Stimulated activated CD4-positive, alpha-beta T cell treated with anti-CD3 and anti-CD28 coated beads, Interleukin-2, amount 100 ng/mL, for 24 hours (primary cell): ENCODE data around the gene PFKFB4.
"Not testable (repeated sequence)": the region's sequence is repeated elsewhere in the genome, so short reads cannot be mapped to it uniquely, and the experiment has no call there.

Experiments
- DNase-seq, 2 donors: peaks; one replicate each; pipeline ENCODE4 v3.0.0-alpha.2; 2020

The PFKFB4 gene

GRCh38 chr3:48524970-48525369 lies 31.6 kb downstream of the PFKFB4 start:
- no peak for DNase-seq

- DNase-seq: no peak
These were observed 35.0 kb downstream of the PFKFB4 start for GRCh38 chr3:48521635-48522034.

- no peak for DNase-seq
These were observed 37.3 kb downstream of the PFKFB4 start for GRCh38 chr3:48519277-48519643.

- no peak for DNase-seq
These were observed 37.8 kb downstream of the PFKFB4 start for GRCh38 chr3:48518638-48519276.

GRCh38 chr3:48518069-48518468 lies 38.5 kb downstream of the PFKFB4 start:
- DNase-seq: no peak

GRCh38 chr3:48516571-48516970 lies 40.0 kb downstream of the PFKFB4 start:
- DNase-seq: peak in 1 of 2 donors; percentile 26

- DNase-seq: no peak
These were observed 42.0 kb downstream of the PFKFB4 start for GRCh38 chr3:48514431-48515227.

GRCh38 chr3:48511551-48511950 lies 45.1 kb downstream of the PFKFB4 start:
- no peak for DNase-seq

GRCh38 chr3:48507256-48508061 lies 49.1 kb downstream of the PFKFB4 start:
- DNase-seq: peak; percentile 69 to 70

GRCh38 chr3:48505968-48506504 lies 50.6 kb downstream of the PFKFB4 start:
- DNase-seq: no peak

- DNase-seq: no peak
These were observed 51.5 kb downstream of the PFKFB4 start for GRCh38 chr3:48505146-48505545.

GRCh38 chr3:48504051-48504946 lies 52.3 kb downstream of the PFKFB4 start, which contains the start of gene SHISA5:
TSS of gene SHISA5 (minus strand) at chr3:48504174. CDS start at chr3:48504094, 80 bp downstream.
- DNase-seq: peak; percentile 61 to 72

- DNase-seq: no peak
These were observed 53.1 kb downstream of the PFKFB4 start for GRCh38 chr3:48503401-48504050.

GRCh38 chr3:48502728-48503168 lies 53.9 kb downstream of the PFKFB4 start:
- no peak for DNase-seq

- no peak for DNase-seq
These were observed 54.5 kb downstream of the PFKFB4 start for GRCh38 chr3:48502121-48502520.

GRCh38 chr3:48501196-48501595 lies 55.4 kb downstream of the PFKFB4 start:
- no peak for DNase-seq

- no peak for DNase-seq
These were observed 55.9 kb downstream of the PFKFB4 start for GRCh38 chr3:48500656-48501055.

- DNase-seq: no peak
These were observed 63.5 kb downstream of the PFKFB4 start for GRCh38 chr3:48493203-48493501.

GRCh38 chr3:48492461-48493202 lies 64.0 kb downstream of the PFKFB4 start:
- no peak for DNase-seq

- DNase-seq: no peak
These were observed 69.7 kb downstream of the PFKFB4 start for GRCh38 chr3:48486952-48487351.

GRCh38 chr3:48482822-48483221 lies 73.8 kb downstream of the PFKFB4 start:
- DNase-seq: not testable (repeated sequence)
